Measurements from ENCODE around the gene KRTAP10-11.

Gene KRTAP10-11

DNA sequence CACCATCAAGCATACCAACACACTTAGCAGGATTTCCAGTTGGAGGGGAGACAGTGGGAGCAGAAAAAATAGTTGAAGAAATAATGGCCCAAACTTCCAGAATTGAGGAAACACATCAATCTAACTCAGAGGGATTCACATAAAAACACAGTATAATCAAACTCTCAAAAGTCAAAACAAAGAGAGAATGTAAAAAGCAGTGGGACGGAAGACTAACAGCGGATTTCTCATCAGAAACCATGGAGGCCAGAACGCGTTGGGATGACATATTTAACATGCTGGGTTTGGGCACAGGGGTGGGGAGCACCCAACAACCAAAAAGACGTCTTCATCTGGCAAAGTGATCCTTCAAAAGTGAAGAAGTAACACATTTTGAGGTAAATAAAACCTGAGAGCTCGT, 26.3 kb upstream of the KRTAP10-11 start:
- Histone ChIP-seq H3K4me2 (ENCODE audit: low read depth, low read length) (no peak overlapping the region), H4K20me1 (ENCODE audit: insufficient read depth, low read length) (no peaks in the 10 kb centered on the region), H3K79me2 (ENCODE audit: low read length) (no peaks in the 10 kb centered on the region), H2AFZ (ENCODE audit: low read length) (no peak overlapping the region), H3K9me2 (replicated peaks; ENCODE audit: insufficient read depth, low read length) (no peaks in the 10 kb centered on the region), H3K4me3 (ENCODE audit: low read length) (no peak overlapping the region), H3K27me3 (replicated peaks; ENCODE audit: insufficient read depth, low read length) (peaks cover 81% of the 10 kb centered on the region), H3K27ac (ENCODE audit: low read length) (no peak overlapping the region), H3K36me3 (replicated peaks; ENCODE audit: insufficient read depth, low read length) (no peaks in the 10 kb centered on the region), H3F3A (ENCODE audit: insufficient read depth, low read length) (no peaks in the 10 kb centered on the region), H3K9ac (ENCODE audit: low read length) (no peak overlapping the region), H3K4me1 (ENCODE audit: low read length) (no peaks in the 10 kb centered on the region), H3K9me3 (replicated peaks; ENCODE audit: insufficient read depth, low read length) (no peaks in the 10 kb centered on the region)
- TF ChIP-seq EZH2 (optimal IDR thresholded peaks at IDR 0.05; ENCODE audit: low read depth, low read length), result no peak
- TF ChIP-seq EZH2phosphoT487 (IDR thresholded peaks at IDR 0.05; ENCODE audit: low read length), result no peak
- TF ChIP-seq, protein P1, sequence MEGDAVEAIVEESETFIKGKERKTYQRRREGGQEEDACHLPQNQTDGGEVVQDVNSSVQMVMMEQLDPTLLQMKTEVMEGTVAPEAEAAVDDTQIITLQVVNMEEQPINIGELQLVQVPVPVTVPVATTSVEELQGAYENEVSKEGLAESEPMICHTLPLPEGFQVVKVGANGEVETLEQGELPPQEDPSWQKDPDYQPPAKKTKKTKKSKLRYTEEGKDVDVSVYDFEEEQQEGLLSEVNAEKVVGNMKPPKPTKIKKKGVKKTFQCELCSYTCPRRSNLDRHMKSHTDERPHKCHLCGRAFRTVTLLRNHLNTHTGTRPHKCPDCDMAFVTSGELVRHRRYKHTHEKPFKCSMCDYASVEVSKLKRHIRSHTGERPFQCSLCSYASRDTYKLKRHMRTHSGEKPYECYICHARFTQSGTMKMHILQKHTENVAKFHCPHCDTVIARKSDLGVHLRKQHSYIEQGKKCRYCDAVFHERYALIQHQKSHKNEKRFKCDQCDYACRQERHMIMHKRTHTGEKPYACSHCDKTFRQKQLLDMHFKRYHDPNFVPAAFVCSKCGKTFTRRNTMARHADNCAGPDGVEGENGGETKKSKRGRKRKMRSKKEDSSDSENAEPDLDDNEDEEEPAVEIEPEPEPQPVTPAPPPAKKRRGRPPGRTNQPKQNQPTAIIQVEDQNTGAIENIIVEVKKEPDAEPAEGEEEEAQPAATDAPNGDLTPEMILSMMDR (IDR thresholded peaks at IDR 0.05; ENCODE audit: low read length), result no peak
- DNase-seq, result no peak

DNA sequence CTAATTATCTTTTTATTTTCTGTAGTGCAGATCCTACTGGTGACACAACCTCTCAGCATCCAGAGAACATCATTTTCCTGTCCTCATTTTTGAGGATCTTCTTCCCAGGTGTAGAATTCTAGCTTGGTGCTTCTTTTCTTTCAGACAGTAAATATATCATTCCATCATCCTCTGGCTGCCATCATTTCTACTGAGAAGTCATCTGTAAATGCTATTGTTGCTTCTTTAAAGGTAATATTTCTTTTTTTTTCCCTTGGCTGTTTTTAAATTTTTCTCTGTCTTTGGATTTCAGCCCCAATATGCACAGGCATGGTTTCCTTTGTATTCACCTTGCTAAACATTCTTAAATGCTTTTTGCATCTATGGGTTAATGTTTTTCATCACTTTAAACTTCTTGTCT, 22.6 kb upstream of the KRTAP10-11 start:
- no peaks in the 10 kb centered on the region for H3K4me1 ChIP-seq (ENCODE audit: low read length)
- no peak overlapping the region for H3K4me2 ChIP-seq (ENCODE audit: low read depth, low read length)
- H2AFZ ChIP-seq (ENCODE audit: low read length), result no peak overlapping the region
- H3K27me3 ChIP-seq (replicated peaks; ENCODE audit: insufficient read depth, low read length), result peaks cover 55% of the 10 kb centered on the region
- H3K9ac ChIP-seq (ENCODE audit: low read length), result no peak overlapping the region
- no peaks in the 10 kb centered on the region for H3K9me3 ChIP-seq (replicated peaks; ENCODE audit: insufficient read depth, low read length)
- no peak for DNase-seq
- TF ChIP-seq EZH2phosphoT487 (IDR thresholded peaks at IDR 0.05; ENCODE audit: low read length) (no peak), EZH2 (optimal IDR thresholded peaks at IDR 0.05; ENCODE audit: low read depth, low read length) (no peak)
- TF ChIP-seq, protein P1 (IDR thresholded peaks at IDR 0.05; ENCODE audit: low read length), result no peak
- no peaks in the 10 kb centered on the region for H3K79me2 ChIP-seq (ENCODE audit: low read length)
- H4K20me1 ChIP-seq (ENCODE audit: insufficient read depth, low read length), result no peaks in the 10 kb centered on the region
- H3F3A ChIP-seq (ENCODE audit: insufficient read depth, low read length), result no peaks in the 10 kb centered on the region
- H3K9me2 ChIP-seq (replicated peaks; ENCODE audit: insufficient read depth, low read length), result no peaks in the 10 kb centered on the region
- H3K36me3 ChIP-seq (replicated peaks; ENCODE audit: insufficient read depth, low read length), result no peaks in the 10 kb centered on the region
- no peak overlapping the region for H3K27ac ChIP-seq (ENCODE audit: low read length)
- no peak overlapping the region for H3K4me3 ChIP-seq (ENCODE audit: low read length)

DNA sequence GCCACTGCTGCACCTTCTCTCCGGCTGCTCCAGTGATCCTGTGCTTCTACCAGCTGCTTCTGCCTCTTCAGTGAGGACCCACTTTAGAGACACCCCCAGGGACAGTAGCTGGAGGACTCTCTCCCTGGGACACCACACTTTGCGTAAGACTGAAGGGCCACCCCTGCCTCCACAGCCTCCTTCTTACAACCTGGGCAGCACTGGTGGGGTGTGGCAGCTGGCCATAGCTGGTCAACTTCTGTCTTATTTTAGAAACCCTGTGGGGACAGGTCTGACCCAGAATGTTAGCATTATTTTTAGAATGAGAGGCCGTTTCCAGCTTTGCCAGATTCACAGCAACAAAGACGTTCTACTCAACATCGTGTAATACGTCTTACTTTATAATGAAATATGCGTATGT, 20.5 kb upstream of the KRTAP10-11 start:
- Histone ChIP-seq H3K4me3 (ENCODE audit: low read length) (no peak overlapping the region), H3F3A (ENCODE audit: insufficient read depth, low read length) (no peaks in the 10 kb centered on the region), H3K9ac (ENCODE audit: low read length) (no peak overlapping the region), H4K20me1 (ENCODE audit: insufficient read depth, low read length) (no peaks in the 10 kb centered on the region), H3K4me1 (ENCODE audit: low read length) (no peaks in the 10 kb centered on the region), H3K36me3 (replicated peaks; ENCODE audit: insufficient read depth, low read length) (no peaks in the 10 kb centered on the region), H3K27ac (ENCODE audit: low read length) (no peak overlapping the region), H3K79me2 (ENCODE audit: low read length) (no peaks in the 10 kb centered on the region), H2AFZ (ENCODE audit: low read length) (no peak overlapping the region), H3K9me3 (replicated peaks; ENCODE audit: insufficient read depth, low read length) (no peaks in the 10 kb centered on the region), H3K9me2 (replicated peaks; ENCODE audit: insufficient read depth, low read length) (no peaks in the 10 kb centered on the region), H3K4me2 (ENCODE audit: low read depth, low read length) (no peak overlapping the region), H3K27me3 (replicated peaks; ENCODE audit: insufficient read depth, low read length) (peaks cover 47% of the 10 kb centered on the region)
- DNase-seq, result no peak
- TF ChIP-seq EZH2phosphoT487 (IDR thresholded peaks at IDR 0.05; ENCODE audit: low read length) (no peak), EZH2 (optimal IDR thresholded peaks at IDR 0.05; ENCODE audit: low read depth, low read length) (no peak)
- TF ChIP-seq, protein P1 (IDR thresholded peaks at IDR 0.05; ENCODE audit: low read length), result no peak

Data from MM.1S (cell line).